SK-N-SH treated with all-trans-retinoic acid at 6 μM for 48 hours (cell line): Measurements from ENCODE around the gene TBC1D7.
A peak's percentile ranks its signal among the peaks of the same experiment; 100 is the strongest.

Experiments
- ATAC-seq: fragments of 200-7000 bp; cut with Tn5 transposase; 3 replicates; pipeline ENCODE4 v1.9.1; 2020; ENCODE audit warnings: mild to moderate bottlenecking, moderate library complexity
- ARNTL ChIP-seq: fragments of 450-650 bp; formaldehyde crosslinking; IDR thresholded peaks from 2 replicates; pipeline ENCODE4 v1.5.0; 2020; ENCODE audit warnings: low read depth, mild to moderate bottlenecking, moderate library complexity, borderline replicate concordance
- BACH2 ChIP-seq: fragments of 250-450 bp; sonication (Bioruptor Pico); IDR thresholded peaks from 2 replicates; pipeline ENCODE4 v1.9.0; 2021; ENCODE audit warnings: mild to moderate bottlenecking, borderline replicate concordance
- CSDC2 ChIP-seq: fragments of 250-450 bp; sonication (Bioruptor Pico); IDR thresholded peaks from 2 replicates; pipeline ENCODE4 v1.5.0; 2020; ENCODE audit warnings: mild to moderate bottlenecking, moderate library complexity
- CSRNP3 ChIP-seq: fragments of 250-450 bp; sonication (Bioruptor Pico); IDR thresholded peaks from 2 replicates; pipeline ENCODE4 v1.5.1; 2021; ENCODE audit warnings: mild to moderate bottlenecking, moderate library complexity
- ESRRG ChIP-seq: fragments of 250-450 bp; sonication (Bioruptor Pico); IDR thresholded peaks from 2 replicates; pipeline ENCODE4 v1.6.1; 2021; ENCODE audit warnings: mild to moderate bottlenecking
- ISL1 ChIP-seq: fragments of 250-450 bp; sonication (Bioruptor Pico); IDR thresholded peaks from 2 replicates; pipeline ENCODE4 v2.1.2; 2022; ENCODE audit warnings: mild to moderate bottlenecking, moderate library complexity
- OSR1 ChIP-seq: fragments of 250-450 bp; sonication (Bioruptor Pico); IDR thresholded peaks from 2 replicates; pipeline ENCODE4 v1.8.0; 2022; ENCODE audit warnings: moderate library complexity, mild to moderate bottlenecking, inconsistent platforms
- SNAI2 ChIP-seq: fragments of 250-450 bp; sonication (Bioruptor Pico); IDR thresholded peaks from 2 replicates; pipeline ENCODE4 v1.5.0; 2020; ENCODE audit warnings: mild to moderate bottlenecking, moderate library complexity
- TCF4 ChIP-seq: fragments of 250-450 bp; sonication (Bioruptor Pico); IDR thresholded peaks from 2 replicates; pipeline ENCODE4 v1.8.0; 2021; ENCODE audit warnings: mild to moderate bottlenecking, moderate library complexity, borderline replicate concordance
- TOX ChIP-seq: fragments of 250-450 bp; sonication (Bioruptor Pico); IDR thresholded peaks from 2 replicates; pipeline ENCODE4 v1.8.0; 2021; ENCODE audit warnings: mild to moderate bottlenecking, moderate library complexity, borderline replicate concordance
- ZFP3 ChIP-seq: fragments of 250-450 bp; sonication (Bioruptor Pico); IDR thresholded peaks from 2 replicates; pipeline ENCODE4 v1.5.0; 2020; ENCODE audit warnings: mild to moderate bottlenecking, moderate library complexity
- ZNF565 ChIP-seq: fragments of 450-650 bp; formaldehyde crosslinking; conservative IDR thresholded peaks from 2 replicates; pipeline ENCODE4 v1.5.0; 2020; ENCODE audit warnings: low read depth, mild to moderate bottlenecking, moderate library complexity
- ZNF70 ChIP-seq: fragments of 450-650 bp; formaldehyde crosslinking; IDR thresholded peaks from 2 replicates; pipeline ENCODE4 v1.5.0; 2020; ENCODE audit warnings: mild to moderate bottlenecking, moderate library complexity
- TF ChIP-seq, protein P1 (sequence below): fragments of 250-450 bp; sonication (Bioruptor Pico); IDR thresholded peaks from 2 replicates; pipeline ENCODE4 v1.8.0; 2020; ENCODE audit warnings: mild to moderate bottlenecking, moderate library complexity, borderline replicate concordance
- TF ChIP-seq, protein P2 (sequence below): fragments of 250-450 bp; sonication (Bioruptor Pico); IDR thresholded peaks from 2 replicates; pipeline ENCODE4 v1.5.1; 2020; ENCODE audit warnings: low read depth, mild to moderate bottlenecking, moderate library complexity
- TF ChIP-seq, protein P3 (sequence below): fragments of 250-450 bp; sonication (Bioruptor Pico); IDR thresholded peaks from 2 replicates; pipeline ENCODE4 v1.5.0; 2020; ENCODE audit warnings: mild to moderate bottlenecking, moderate library complexity

Gene TBC1D7

DNA sequence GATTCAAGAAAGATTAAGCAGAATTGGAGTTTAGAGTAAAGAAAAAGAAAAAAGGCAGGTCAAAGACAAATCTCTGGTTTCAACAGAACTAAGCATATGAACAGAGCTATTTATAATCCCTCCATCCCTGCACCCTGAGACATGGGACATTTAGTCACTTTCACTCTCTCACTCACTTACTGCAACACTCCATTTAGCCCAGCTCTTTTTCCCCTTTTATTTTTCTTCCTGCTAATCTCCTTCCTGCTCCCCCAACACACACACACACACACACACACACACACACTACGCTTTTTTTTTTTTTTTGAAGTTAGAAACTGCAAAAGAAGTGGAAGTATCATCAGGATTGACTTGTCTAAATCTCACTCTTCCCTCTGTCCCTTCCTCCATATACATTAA is 45.1 kb upstream of the TBC1D7 start (continued):
- no peak for TF ChIP-seq CSRNP3 (CRISPR knock-in tag)
- TF ChIP-seq ZFP3 (CRISPR knock-in tag), result no peak
- no peak for TF ChIP-seq SNAI2
- TF ChIP-seq CSDC2, result no peak
- TF ChIP-seq, all 23 proteins: peak for 0

- peak; percentile 97 for TF ChIP-seq ZFP3 (CRISPR knock-in tag)
- TF ChIP-seq CSRNP3 (CRISPR knock-in tag), result no peak
- ATAC-seq, result no peak
These were observed 44.6 kb upstream of the TBC1D7 start for GRCh38 chr6:13372688-13373487.

DNA sequence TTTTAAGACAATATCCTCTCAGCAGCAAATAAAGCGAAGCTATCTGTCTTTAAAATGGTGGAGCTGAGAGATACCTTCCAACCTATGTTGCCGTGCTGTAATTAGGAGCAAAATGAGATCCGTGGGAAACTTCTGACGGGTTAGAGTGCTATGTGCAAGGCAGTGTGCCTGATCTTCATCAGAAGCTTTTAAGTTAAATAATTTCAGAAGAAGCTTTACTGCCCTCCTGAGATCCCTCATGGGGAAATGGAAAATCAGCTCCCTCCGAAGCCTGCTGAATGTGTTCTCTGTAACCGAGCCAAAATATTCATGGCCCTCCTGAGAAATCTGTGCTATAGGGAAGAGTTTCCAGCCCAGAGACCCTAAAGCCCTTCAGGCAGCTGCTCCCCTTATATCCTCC is 43.7 kb upstream of the TBC1D7 start:
- ATAC-seq, result no peak
- TF ChIP-seq SNAI2 (no peak), CSRNP3 (CRISPR knock-in tag) (no peak), TCF4 (CRISPR knock-in tag) (no peak), BACH2 (no peak), ESRRG (CRISPR knock-in tag) (no peak), ZNF565 (no peak), ZFP3 (CRISPR knock-in tag) (no peak), OSR1 (CRISPR knock-in tag) (no peak), ARNTL (no peak), ZNF70 (CRISPR knock-in tag) (no peak), TOX (CRISPR knock-in tag) (no peak)
- TF ChIP-seq, protein P1, sequence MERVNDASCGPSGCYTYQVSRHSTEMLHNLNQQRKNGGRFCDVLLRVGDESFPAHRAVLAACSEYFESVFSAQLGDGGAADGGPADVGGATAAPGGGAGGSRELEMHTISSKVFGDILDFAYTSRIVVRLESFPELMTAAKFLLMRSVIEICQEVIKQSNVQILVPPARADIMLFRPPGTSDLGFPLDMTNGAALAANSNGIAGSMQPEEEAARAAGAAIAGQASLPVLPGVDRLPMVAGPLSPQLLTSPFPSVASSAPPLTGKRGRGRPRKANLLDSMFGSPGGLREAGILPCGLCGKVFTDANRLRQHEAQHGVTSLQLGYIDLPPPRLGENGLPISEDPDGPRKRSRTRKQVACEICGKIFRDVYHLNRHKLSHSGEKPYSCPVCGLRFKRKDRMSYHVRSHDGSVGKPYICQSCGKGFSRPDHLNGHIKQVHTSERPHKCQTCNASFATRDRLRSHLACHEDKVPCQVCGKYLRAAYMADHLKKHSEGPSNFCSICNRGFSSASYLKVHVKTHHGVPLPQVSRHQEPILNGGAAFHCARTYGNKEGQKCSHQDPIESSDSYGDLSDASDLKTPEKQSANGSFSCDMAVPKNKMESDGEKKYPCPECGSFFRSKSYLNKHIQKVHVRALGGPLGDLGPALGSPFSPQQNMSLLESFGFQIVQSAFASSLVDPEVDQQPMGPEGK (CRISPR knock-in tag), result no peak
- TF ChIP-seq, protein P2, sequence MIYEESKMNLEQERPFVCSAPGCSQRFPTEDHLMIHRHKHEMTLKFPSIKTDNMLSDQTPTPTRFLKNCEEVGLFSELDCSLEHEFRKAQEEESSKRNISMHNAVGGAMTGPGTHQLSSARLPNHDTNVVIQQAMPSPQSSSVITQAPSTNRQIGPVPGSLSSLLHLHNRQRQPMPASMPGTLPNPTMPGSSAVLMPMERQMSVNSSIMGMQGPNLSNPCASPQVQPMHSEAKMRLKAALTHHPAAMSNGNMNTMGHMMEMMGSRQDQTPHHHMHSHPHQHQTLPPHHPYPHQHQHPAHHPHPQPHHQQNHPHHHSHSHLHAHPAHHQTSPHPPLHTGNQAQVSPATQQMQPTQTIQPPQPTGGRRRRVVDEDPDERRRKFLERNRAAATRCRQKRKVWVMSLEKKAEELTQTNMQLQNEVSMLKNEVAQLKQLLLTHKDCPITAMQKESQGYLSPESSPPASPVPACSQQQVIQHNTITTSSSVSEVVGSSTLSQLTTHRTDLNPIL (CRISPR knock-in tag), result no peak
- TF ChIP-seq, all 23 proteins: peak for 0

GRCh38 chr6:13371421-13372072 is 43.2 kb upstream of the TBC1D7 start:
- no peak for ATAC-seq
- TF ChIP-seq ZNF70 (CRISPR knock-in tag) (peak; percentile 96), ISL1 (CRISPR knock-in tag) (no peak)
- TF ChIP-seq, protein P3, sequence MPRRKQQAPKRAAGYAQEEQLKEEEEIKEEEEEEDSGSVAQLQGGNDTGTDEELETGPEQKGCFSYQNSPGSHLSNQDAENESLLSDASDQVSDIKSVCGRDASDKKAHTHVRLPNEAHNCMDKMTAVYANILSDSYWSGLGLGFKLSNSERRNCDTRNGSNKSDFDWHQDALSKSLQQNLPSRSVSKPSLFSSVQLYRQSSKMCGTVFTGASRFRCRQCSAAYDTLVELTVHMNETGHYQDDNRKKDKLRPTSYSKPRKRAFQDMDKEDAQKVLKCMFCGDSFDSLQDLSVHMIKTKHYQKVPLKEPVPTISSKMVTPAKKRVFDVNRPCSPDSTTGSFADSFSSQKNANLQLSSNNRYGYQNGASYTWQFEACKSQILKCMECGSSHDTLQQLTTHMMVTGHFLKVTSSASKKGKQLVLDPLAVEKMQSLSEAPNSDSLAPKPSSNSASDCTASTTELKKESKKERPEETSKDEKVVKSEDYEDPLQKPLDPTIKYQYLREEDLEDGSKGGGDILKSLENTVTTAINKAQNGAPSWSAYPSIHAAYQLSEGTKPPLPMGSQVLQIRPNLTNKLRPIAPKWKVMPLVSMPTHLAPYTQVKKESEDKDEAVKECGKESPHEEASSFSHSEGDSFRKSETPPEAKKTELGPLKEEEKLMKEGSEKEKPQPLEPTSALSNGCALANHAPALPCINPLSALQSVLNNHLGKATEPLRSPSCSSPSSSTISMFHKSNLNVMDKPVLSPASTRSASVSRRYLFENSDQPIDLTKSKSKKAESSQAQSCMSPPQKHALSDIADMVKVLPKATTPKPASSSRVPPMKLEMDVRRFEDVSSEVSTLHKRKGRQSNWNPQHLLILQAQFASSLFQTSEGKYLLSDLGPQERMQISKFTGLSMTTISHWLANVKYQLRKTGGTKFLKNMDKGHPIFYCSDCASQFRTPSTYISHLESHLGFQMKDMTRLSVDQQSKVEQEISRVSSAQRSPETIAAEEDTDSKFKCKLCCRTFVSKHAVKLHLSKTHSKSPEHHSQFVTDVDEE (CRISPR knock-in tag), result no peak
